Measurements from ENCODE around the gene LYVE1.

Gene LYVE1

DNA sequence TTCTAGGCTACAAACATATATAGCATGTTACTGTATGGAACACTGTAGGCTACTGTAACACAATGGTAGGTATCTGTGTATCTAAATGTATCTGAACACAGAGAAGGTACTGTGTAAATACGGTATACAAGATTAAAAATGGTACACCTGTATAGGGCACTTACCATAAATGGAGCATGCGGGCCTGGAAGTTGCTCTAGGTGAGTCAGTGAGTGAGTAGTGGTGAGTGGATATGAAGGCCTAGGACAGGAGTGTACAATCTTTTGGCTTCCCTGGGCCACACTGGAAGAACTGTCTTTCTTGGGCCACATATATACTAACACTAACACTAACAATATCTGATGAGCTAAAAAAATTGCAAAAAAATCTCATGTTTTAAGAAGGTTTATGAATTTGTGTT is 48.8 kb downstream of the LYVE1 start:
- DNase-seq: no peak

DNA sequence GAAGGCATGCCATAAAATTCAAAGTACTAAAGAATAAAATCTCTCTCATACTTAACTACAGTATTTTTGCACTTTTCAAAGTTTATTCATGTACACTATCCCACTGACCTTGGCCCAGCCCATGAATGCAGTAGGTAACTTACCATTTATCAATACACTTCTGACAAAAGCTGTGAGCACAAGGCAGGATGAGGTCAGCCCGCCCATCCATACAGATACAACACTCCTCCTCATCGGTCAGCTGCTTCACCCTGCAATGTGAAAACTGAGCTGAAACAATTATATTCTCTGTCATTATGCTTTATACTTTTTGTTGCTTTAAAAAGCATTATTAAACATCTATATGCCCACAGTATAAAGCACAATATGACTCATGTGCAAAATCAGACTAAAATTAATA is 49.6 kb downstream of the LYVE1 start:
- DNase-seq: no peak

DNA sequence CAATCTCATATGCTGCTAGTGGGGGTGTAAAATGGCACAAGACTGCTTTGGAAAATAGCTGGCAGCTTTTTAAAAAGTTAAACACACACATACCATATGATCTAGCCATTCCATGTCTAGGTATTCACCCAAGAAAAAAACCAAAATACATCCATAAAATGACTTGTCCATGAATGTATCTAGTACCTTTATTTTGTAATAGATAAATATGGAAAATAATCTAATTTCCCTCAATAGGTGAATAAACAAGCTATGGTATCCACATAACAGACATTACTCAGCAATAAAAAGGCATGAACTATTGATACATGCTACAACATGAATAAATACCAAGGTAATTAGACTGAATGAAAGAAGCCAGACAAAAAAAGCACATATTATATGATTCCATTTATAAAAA is 50.3 kb downstream of the LYVE1 start:
- DNase-seq: no peak

DNA sequence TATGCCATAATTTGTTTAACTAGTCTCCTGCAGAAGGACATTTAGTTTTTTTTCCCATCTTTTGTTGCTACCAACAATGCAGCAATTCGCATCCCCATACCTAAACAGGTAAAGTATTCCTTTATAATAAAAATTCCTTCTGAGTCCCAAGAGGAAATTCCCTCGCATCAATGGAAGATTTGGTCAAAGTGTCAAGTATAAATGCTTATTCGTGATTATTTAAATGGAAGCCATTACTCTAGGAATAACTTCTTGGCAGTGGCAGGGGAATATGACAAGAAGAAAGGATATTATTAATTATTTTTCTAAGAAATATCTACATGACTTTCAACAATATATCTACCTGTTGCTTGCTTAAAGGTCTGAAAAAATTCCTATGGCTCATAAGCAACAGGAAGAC is 53.0 kb downstream of the LYVE1 start:
- no peak for DNase-seq

DNA sequence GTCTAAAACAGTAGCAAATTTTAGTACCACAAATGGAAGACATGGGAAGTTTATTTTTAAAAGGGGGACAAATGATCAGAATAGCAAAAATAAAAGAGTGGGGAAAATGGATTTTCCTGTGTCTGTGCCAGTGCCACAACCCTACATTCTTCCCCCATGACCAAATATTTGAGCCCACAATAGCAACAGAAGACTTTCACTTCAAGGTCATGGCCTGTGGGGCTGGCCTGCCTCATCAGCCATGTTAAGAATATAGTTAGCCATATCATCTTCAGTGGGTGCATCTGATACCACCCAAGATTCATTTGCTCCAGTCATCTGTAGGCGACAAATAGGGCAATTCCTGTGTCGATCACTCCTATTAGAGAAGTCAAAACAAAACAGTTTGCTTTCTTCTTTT is 53.8 kb downstream of the LYVE1 start:
- peak; percentile 13 for DNase-seq

DNA sequence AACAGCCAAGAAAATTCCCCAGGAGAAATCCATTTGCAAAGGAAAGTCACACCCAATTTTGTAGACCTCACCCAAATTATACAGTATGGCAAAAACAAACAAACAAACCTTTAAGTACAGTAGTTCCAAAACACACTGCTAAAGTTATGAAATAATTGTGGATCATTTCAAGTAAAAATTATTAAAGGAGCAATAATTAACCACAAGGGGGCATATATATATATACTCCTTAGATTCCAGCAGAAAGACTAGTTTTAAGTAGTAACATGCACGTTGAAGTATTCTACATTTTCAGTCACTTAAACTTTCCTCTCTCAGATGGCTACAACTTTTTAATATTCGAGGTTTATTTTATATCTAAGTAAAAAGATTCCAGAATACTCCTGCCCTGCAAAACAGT is 54.3 kb downstream of the LYVE1 start:
- peak; percentile 15 for DNase-seq

DNA sequence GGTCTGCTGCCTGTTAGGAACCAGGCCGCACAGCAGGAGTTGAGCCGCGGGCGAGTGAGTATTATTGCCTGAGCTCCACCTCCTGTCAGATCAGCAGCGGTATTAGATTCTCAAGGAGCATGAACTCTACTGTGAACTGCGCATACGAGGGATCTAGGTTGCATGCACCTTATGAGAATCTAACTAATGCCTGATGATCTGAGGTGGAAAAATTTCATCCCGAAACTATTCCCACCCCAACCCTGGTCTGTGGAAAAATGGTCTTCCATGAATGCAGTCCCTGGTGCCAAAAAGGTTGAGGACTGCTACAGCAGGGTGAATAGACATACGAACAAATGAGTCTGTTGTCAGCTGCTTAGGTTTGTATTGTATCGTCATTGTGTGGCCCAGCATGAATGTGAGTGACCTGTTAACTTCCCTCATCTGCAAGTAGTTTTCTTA is 57.3 kb downstream of the LYVE1 start:
- no peak for DNase-seq
